ENCODE results near the gene MYOF.
"Not testable (repeated sequence)": the region's sequence is repeated elsewhere in the genome, so short reads cannot be mapped to it uniquely, and the experiment has no call there.

The MYOF gene

GRCh38 chr10:93288679-93289634, 193.2 kb downstream of the MYOF start:
- peak; percentile 68 for DNase-seq

- DNase-seq, result no peak
Measured at GRCh38 chr10:93287775-93288174, 194.4 kb downstream of the MYOF start.

DNA sequence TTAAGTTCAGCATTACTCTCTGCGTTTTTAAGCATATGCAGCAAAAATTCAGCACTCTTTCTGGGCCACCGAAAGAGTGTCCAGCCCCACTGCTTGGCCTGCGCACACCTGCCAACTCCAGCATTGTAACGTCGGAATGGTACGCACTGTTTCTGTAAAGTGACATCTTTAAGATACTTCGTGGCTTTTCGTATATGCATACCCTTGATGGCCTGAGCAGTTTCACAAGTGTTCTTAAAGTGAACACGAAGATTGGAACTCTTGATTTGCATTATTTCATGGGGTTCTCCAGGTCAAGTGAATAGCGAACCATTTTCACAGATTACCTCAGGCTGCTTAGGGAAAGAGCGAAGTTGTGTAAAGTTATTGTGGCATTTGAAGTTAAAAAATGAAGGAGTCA, 197.9 kb downstream of the MYOF start:
- not testable (repeated sequence) for DNase-seq

- no peak for DNase-seq
Measured at GRCh38 chr10:93281367-93281720, 200.8 kb downstream of the MYOF start.

DNA sequence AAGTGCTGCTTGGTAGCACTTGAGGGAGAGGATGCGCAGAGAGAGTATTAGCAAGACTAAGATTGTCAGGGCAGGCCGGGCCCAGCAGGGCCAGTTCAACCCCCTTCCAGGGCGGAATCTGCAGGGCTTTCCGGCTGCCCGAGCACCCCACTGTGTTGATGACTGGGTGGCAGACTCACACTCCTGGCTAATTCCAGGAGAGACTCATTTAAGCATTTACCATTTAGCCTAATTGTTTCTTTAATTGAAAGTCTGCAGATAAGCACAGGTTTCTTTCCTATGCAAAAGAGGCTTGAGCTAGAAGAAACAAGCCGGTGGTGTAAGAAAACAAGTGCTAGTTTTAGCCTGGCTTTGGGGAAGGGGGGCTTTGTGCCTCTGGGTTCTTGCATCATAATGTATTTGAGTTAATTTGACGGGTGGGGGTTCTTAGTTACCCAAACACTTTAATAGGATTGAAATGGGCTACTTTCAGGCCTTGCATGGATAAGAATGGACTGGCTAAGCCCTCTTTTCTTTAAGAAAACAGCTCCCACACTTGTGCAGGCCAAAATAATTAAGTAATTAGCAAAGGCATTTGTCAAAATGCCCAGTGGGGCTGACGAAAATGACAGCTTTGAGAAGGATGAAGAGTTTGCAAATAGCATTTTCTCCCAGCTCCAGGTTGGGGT, 201.3 kb downstream of the MYOF start:
- no peak for DNase-seq

GRCh38 chr10:93280121-93280698, 201.9 kb downstream of the MYOF start:
- no peak for DNase-seq

GRCh38 chr10:93277360-93277759, 204.8 kb downstream of the MYOF start:
- DNase-seq, result no peak

- DNase-seq, result no peak
Measured at GRCh38 chr10:93274419-93274818, 207.7 kb downstream of the MYOF start.

- DNase-seq, result no peak
Measured at GRCh38 chr10:93272884-93273675, 209.1 kb downstream of the MYOF start.

- DNase-seq, result no peak
Measured at GRCh38 chr10:93271347-93271746, 210.8 kb downstream of the MYOF start.

- DNase-seq, result no peak
Measured at GRCh38 chr10:93269281-93269680, 212.9 kb downstream of the MYOF start.

- DNase-seq, result no peak
Measured at GRCh38 chr10:93268021-93268420, 214.1 kb downstream of the MYOF start.

DNA sequence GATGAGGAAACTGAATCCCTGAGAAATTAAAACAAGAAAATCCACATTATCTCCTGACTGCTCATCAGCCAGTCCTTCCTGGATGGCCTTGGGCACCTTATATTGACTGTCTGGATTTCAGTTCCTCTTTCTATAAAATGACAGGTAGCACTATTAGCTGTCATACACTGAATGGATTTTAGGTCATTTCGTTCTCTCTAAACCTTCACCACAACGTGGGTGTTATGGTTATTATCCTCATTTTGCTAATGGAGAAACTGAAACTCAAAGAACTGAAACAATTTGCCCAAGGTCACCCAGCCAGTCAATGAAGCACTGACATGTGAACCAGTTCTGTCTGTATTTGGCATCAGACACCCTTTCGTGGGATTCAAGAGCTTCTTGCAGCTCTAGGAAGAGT, 214.6 kb downstream of the MYOF start:
- no peak for DNase-seq

- DNase-seq, result no peak
Measured at GRCh38 chr10:93266858-93267257, 215.3 kb downstream of the MYOF start.

DNA sequence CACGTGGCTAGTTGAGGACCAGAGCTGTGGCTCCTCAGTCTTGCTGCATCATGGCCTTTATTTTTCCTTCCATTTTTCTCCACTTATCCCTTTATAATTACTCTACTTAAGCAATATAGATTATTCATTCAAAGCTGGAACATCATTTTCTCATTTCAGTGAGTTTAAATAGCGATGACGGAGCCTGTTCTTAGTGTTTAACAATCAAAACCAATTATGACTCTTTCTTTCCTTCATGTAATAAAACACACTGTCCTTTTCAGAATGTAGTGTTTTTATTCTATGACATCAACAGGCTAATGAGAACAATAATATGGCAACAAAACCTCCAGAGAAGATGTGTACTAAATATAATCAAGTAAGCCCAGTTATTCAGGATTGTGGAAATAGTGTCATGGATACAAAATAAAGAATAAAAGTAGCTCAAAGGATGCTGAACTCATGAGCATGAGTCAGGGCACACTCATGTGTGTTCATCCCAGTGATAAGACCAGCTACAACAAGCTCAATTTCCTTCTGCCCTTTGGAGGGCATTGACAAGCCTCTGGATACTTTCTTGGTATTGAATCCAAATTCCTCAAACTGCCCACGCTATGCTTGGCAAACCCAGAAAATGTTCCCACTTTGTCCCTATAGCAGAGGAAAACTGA, 220.0 kb downstream of the MYOF start:
- no peak for DNase-seq

GRCh38 chr10:93261089-93261488, 221.0 kb downstream of the MYOF start:
- no peak for DNase-seq

GRCh38 chr10:93259126-93259525, 223.0 kb downstream of the MYOF start:
- no peak for DNase-seq

Data from stimulated activated CD4-positive, alpha-beta T cell treated with anti-CD3 and anti-CD28 coated beads, Interleukin-15, amount 100 ng/mL, for 24 hours (primary cell).